Left ventricle myocardium superior (tissue), 1 donor: ENCODE data around the gene BBS2. TPM values are rescaled to one million over a fixed set of nuclear protein-coding genes. Genes with fewer than 3 reads are reported as not detected.
A peak's percentile ranks its signal among the peaks of the same experiment; 100 is the strongest.
"Not testable (repeated sequence)": the region's sequence is repeated elsewhere in the genome, so short reads cannot be mapped to it uniquely, and the experiment has no call there.

Experiments
- ATAC-seq: fragments of 200-7000 bp; cut with Tn5 transposase; one replicate; pipeline ENCODE4 v1.9.1; 2020; ENCODE audit warnings: mild to moderate bottlenecking, moderate library complexity
- DNase-seq: peaks from one replicate; pipeline ENCODE4 v3.0.0-alpha.2; 2020
- intact Hi-C: fragments of 100-400 bp; cut with micrococcal nuclease; formaldehyde crosslinking; loops from one replicate; pipeline ENCODE4 v1.11.0; 2022
- total RNA-seq: library from RNA; stranded (reverse); fragmentation: NEBNext Ultra II Directional; extraction: Animal tissue kit (Norgen Biotek cat#: 25700); gene quantifications from one replicate; pipeline ENCODE4 v1.2.1, GENCODE V29; 2021
- donor health status: DM: no; HTN: yes; CAD: no; lungs with severe emphysema.

Gene BBS2
- total RNA-seq, 1 donor from 2014 or later: 45.0 TPM

DNA sequence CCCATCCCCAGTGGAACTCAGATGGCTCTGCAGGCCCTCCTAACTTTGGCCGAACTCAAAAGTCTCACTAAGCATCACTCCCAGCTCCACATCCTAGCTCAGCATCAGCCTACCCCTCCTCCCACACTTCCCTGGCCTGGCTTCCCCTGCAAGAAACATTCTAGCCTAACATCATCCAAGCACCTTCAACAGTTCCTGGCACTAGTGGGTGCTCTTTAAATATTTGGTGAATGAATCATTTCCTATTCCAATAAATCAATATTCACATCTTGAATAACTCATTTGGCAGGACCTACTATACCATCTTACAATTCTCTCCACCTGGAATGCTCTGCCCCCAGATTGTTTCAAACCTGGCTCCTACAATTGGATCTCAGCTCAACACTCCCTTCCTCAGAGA is 11.0 kb upstream of the BBS2 start:
- ATAC-seq (no peak), DNase-seq (no peak)
- intact Hi-C loops: no loop called here

DNA sequence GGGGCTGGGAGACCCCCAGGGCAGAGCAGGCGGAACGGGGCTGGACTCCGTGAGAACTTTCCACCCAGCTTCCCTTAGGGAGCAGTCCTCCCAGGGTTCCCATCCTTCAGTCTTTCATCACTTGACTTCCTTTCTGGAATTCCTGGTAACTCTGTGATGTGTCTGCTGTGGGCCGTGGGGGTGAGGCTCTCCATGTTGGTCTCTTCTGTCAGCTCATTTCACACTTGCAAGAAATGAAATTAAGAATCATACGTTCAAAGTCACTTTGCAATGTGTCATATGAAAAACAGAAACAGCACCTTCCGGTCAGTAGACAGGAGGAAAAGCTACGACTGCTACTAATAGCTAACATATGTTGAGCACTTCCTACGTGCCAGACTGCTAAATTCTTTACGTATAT is 5.4 kb upstream of the BBS2 start:
- DNase-seq (no peak), ATAC-seq (no peak)
- intact Hi-C loops: no loop called here

DNA sequence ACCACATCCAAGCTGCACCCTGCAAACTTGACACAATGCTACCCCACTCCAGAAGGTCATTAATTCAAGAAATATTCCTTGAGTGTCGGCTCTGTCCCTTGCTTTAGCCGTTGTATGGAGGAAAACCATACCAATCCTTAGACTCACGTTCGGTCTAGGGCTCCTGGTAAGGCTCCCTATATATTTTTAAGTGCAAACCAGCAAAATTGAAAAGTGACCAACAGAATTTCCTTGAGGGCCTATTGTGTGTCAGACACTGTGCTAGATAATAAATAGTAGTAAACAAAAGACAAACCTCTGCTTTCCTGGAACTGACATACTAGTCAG is 390 bp upstream of the BBS2 start:
- intact Hi-C loops: no loop called here
- no peak for DNase-seq
- no peak for ATAC-seq

DNA sequence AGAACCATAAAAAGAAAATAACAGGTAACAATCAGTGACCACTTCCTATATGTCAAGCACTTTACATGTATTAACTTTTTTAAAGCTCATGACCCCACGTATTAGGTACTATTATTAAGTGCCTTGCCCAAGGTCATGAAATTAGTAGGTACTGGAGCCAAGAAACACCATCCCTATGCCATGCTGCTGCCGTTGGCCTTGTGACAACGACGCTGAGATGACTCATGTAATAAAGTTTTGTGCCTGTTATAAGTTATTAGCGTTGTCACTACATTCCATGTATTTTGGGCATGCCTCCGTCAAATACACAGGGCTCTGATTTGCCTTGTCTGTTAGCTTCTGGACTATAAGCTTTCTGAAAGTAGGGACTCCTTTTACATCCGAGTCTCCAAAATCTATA is 1.4 kb downstream of the BBS2 start:
- no peak for ATAC-seq
- no peak for DNase-seq
- intact Hi-C loops: loop anchor here (5.0 to 10.0 kb wide), 2 partner anchors 84 to 186 kb away; no protein-coding TSS in a partner anchor

DNA sequence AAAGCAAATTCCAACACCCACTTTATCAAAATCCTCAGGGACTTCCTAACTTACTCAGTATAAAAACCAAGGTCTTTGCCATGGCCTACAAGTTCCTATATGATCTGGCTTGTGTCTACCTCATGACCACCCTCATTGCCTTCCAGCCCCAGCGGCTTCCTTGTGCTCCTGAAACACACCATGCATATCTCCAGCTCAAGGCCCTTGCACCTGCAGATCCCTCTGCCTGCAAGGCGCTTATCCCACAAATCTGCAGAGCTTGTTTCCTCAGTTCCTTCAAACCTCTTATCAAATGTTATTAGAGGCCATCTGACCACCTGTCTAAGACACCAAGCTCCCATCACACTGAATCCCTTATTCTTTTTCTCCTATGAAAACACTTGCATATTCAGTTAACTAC is 2.6 kb downstream of the BBS2 start:
- ATAC-seq: no peak
- DNase-seq: no peak
- intact Hi-C loops: loop anchor here (5.0 to 10.0 kb wide), 2 partner anchors 85 to 188 kb away; no protein-coding TSS in a partner anchor

DNA sequence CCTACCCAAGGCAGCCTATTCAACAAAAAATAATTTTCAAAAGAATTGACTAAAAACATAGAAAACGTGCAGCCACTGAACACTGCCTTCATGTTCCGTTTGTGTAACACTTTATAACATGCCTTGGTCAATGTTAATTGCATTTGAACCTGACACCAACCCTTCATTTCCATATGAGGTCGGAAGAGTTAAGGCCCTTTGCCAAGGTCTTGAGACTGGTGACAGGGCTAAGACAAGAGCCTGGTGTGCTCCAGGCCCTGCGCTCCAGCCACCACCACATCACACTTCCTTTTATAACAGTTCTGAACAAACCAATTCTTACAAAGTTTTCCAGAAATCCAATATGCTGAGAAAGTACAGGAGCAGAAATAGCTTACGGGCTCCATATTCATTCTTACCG is 4.2 kb downstream of the BBS2 start:
- intact Hi-C loops: loop anchor here (5.0 to 10.0 kb wide), 2 partner anchors 87 to 189 kb away; no protein-coding TSS in a partner anchor
- DNase-seq: no peak
- ATAC-seq: no peak

DNA sequence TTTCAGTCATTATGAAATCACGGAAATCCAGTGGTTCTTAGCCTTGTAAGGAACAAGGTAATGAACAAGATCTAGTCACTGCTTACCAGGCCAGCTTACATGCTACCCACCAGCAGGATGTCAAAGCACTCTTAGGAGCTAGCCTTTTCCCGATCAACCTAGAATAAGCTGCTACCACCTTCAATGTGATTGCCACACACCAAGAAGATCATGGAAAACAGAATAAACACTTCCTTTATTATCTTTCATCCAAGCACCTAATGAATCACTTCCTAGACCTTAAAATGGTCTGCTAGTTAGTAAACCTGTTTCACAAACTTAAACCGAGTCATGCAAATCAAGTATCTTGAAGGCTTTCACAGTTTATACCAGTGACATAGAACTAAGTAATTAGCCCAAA is 5.0 kb downstream of the BBS2 start:
- DNase-seq (no peak), ATAC-seq (no peak)
- intact Hi-C loops: loop anchor here (5.0 to 10.0 kb wide), 2 partner anchors 87 to 190 kb away; no protein-coding TSS in a partner anchor

DNA sequence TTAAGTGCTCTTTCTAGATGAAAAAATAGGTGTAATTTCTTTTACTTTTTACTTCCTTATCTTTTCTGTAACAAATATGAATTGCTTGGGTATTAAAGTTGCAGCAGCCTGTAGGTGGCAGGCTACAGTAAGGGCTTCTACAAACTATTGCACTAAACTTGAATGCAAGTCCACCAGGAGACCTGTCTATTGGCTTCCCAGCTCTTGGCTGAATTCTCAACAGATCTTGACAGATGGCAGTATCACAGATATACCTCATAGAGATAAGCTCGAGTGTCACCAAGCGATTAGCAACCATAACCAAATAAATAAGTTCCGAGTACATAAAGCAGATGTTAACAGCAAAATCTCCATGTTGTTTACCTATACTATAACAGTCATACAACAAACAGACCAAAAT is 5.9 kb downstream of the BBS2 start:
- DNase-seq (peak; percentile 27), ATAC-seq (peak; percentile 67)
- intact Hi-C loops: loop anchor here (10.0 kb wide), 1 partner anchor 191 kb away; no protein-coding TSS in a partner anchor

DNA sequence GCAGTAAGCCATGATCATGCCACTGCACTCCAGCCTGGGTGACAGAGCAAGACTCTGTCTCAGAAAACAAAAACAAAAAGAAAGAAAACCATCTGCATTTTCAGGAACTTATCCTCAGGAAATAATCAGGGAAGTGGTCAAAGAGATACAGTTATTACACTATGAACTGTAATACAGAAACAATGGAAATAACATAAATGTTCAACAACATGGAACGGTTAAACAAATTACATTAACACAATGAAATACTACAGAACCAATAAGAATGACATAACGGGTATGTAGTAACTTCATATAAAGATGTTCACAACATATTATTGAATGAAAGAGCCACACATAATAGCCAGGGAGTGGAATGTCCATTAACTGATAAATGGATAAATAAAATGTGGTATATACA is 6.7 kb downstream of the BBS2 start:
- no peak for ATAC-seq
- no peak for DNase-seq
- intact Hi-C loops: loop anchor here (10.0 kb wide), 1 partner anchor 192 kb away; no protein-coding TSS in a partner anchor

DNA sequence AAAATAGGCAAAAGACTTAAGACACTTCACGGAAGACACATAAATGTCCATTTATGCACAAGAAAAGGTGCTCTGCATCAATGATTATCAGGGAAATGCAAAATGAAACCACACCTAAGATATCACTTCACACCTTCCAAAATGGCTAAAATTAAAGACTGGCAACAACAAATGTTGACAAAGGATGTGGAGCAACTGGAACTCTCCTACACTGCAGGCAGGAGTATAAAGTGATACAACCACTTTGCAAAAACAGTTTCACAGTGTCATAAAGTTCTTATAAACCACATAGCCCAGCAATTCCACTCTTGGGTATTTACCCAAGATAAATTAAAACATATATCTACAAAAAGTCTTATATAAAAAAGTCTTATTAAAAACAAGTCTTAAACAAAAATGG is 7.8 kb downstream of the BBS2 start:
- intact Hi-C loops: loop anchor here (10.0 kb wide), 1 partner anchor 193 kb away; no protein-coding TSS in a partner anchor
- DNase-seq (no peak), ATAC-seq (no peak)

DNA sequence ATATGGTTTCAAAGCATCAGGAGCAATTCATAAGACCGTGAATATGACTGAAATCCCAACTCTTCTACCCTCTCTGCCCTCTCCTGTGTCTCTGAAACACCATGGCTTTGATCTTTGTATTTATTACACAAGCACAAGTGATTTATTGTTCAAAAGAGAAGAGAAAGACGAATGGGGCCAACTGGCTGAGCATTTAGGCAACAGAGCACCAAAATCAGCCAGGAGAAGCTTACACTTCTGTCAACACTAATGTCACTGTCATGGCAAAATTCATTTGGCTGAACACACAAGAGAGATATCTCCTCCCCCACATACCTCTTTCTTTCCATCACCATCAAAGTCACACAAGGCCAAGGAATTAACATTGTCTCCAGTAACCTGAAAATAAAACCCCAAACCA is 9.3 kb downstream of the BBS2 start:
- intact Hi-C loops: loop anchor here (10.0 kb wide), 1 partner anchor 194 kb away; no protein-coding TSS in a partner anchor
- ATAC-seq (no peak), DNase-seq (no peak)

DNA sequence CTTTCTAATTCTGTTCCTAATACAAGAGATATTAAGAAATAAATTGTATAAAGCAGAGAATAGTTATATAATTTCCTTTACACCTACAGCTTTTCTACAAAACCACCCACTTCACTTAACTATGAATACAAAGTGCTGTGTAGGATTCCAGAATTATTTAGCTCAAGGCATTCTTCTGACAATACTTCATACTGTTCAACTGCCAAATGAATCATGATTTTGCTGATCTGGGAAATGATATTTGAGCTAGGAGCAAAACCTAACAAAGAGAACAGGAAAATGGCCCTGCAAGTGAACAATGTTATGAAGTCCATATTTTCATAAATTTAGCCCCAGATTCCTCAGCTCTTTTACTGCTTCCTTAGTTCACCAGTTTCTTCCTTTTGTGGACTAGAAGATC is 12.9 kb downstream of the BBS2 start:
- DNase-seq (no peak), ATAC-seq (no peak)
- intact Hi-C loops: no loop called here

DNA sequence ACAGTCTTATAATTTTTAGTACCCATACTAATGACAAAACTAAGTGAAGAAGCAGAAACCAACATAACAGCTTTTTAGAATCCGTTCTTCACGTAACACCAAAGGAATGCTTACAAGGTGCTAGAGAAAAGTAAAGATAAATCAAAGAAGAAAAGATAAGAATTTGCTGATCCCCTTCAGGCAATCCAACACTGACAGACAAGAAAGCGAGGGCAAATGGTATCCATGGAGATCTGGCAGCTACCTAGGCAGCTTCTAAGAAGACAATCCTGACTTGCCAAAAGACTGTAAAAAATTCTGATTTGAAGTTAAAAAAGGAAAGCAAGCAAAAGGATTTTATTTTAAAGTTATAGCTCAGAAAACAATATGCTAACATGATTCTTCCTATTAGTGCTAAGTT is 14.6 kb downstream of the BBS2 start:
- DNase-seq (no peak), ATAC-seq (no peak)
- intact Hi-C loops: no loop called here

DNA sequence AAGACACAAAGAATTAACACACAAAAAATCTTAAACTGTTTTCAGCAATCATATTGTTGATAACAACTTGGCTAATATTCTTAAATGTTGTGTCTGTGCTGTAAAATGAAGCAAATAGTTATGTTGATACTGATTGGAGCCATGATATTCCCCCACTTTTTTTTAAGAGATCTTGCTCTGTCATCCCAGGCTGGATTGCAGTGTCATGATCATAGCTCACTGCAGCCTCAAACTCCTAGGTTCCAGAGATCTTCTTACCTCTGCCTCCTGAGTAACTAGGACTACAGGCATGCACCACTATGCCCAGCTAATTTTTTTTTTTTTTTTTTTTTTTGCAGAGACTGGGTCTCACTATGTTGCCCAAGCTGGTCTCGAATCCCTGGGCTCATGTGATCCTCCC is 26.0 kb downstream of the BBS2 start:
- intact Hi-C loops: no loop called here
- ATAC-seq: no peak

DNA sequence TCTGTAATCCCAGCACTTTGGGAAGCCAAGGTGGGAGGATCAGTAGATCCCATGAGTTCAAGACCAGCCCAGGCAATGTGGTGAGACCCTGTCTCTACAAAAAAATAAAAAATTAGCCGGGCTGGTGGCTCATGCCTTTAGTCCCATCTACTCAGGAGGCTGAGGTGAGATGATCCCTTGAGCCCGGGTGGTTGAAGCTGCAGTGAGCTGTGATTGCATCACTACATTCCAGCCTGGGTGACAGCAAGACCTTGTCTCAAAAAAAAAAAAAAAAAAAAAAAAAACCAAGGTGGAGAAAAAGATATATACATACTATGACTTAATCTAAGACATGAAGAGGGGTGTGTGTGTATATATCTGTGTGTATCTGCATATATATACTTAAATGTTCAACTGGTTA is 26.7 kb downstream of the BBS2 start:
- no peak for DNase-seq
- peak; percentile 27 for ATAC-seq
- intact Hi-C loops: no loop called here

More for the DNA sequence above, 26.0 kb downstream of the BBS2 start:
- no peak for DNase-seq

DNA sequence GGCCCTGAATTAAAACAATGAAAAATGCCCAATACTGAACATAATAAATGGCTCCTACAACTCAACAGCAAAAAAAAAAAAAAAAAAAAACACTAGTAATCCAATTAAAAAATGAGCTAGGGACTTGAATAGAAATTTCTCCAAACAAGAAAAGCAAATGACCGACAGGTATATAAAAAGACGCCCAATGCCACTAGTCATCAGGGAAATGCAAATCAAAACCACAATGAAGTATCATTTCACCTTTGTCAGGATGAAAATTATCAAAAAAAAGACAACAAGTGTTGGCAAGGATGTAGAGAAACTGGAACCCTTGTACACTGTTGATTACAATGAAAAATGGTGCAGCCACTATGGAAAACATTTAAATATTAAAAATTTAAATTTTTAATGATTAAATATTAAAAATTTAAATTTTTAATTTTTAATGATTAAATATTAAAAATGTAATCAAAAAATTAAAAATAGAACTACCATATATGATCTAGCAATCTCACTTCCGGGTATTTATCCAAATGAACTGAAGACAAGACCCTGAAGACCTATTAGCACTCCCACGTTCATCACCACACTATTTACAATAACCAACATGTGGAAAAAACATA is 28.1 kb downstream of the BBS2 start:
- intact Hi-C loops: no loop called here
- ATAC-seq (no peak), DNase-seq (no peak)

DNA sequence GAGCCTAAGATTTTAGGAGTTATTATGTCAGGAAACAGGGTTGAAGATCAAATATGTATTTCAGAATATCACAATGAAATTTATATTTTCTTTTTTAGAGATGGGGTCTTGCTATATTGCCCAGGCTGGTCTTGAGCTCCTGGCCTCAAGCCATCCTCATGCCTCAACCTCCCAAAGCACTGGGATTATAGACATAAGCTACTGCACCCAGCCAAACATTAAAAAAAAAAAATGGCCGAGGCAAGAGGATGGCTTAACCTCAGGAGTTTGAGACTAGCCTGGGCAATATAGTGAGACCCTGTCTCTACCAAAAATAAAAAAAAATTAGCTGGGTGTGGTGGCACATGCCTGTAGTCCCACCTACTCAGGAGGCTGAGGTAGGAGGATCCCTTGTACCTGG is 31.0 kb downstream of the BBS2 start:
- intact Hi-C loops, ATAC-seq, DNase-seq: not testable (repeated sequence)

DNA sequence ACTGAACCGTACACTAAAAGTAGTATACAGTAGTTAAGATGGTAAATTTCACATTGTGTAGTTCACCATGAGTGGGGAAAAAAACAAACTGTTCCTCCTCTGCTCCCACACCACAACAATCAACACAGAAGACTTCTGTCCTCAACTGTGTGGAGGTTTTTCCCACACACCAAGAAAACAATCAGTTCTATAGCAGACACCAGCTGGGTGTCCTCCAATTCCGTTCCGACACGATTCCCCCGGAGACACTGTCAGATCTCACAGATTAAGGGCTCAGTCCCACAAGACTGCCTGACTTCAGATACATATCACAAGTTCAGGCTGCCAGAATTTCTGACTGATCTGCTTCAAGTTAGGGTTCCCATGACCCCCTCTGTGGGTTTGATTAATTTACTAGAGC is 31.8 kb downstream of the BBS2 start:
- intact Hi-C loops: no loop called here
- DNase-seq: no peak
- no peak for ATAC-seq

DNA sequence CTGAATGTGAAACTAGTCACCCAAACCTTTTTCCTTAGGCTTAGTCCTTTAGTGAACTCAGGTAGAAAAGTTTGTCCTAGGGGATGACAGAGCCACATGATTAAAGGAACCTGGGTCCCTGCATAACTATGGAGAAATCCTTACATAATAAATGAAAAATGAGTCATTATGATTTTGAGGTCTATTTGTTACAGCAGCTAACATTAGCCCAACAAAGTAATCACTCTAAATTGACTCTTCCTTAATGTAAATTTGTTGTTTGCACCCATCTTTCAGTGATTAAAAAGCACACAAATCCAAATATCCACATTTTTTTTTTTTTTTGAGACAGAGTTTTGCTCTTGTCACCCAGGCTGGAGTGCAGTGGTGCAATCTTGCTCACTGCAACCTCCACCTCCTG is 36.4 kb downstream of the BBS2 start:
- DNase-seq: no peak
- intact Hi-C loops: no loop called here
- no peak for ATAC-seq

DNA sequence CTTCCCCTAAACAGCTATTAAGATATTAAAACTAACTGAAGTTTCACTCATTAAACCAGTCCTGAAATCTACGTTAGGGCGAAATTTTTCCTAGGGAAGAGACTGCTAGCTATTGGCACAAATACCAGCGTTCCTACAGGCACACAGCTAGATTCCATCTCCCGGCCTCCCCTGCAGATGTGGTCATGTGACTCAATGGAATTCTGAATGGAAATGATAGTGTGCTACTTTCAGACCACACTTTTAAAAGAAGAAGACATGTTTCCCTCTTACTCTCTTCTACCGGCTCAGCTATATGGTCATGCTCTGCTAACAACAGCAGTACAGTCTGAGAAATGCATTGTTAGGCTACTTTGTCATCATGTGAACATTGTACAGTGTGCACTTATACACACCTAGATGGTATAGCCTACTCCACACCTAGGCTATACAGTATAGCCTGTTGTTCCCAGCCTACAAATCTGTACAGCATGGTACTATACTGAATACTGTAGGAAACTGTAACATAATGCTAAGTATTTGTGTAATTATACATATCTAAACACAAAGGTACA is 37.1 kb downstream of the BBS2 start:
- intact Hi-C loops: no loop called here
- DNase-seq (no peak), ATAC-seq (no peak)

DNA sequence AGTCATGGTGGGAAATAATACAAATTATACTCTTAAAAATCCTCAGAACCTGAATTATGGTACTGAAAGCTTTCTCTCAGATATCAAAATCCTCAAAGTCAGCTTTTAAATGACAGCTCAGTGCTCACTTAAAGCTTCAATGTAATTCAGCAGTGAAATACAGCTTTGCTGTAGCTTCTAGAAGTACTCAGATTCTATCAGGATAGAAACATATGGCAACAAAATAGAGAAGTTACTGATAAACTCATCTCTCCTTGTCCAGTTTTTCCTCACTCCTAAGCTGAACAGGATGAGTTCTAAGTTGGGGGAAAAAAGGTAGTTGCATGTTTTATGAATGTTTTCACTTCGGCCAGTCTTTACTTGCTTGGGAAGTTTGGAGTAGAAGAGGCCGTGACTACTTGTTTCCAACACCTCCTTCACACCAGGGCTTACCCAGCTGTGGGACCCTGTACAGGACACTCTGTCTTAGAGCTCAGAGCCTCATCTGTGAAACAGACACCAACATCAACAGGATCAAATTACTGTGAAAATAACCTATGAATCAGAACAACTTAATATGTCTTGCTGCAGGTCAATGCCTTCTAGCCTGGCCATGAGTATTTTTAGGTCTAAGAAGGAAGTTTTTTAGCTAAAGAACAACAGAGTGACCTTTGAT is 38.2 kb downstream of the BBS2 start:
- DNase-seq (no peak), ATAC-seq (no peak)
- intact Hi-C loops: no loop called here
